DND-41 (cell line): ENCODE data around the gene CD81.

ENCODE experiments used
- ATAC-seq: fragments of 200-7000 bp; cut with Tn5 transposase; 3 replicates; pipeline ENCODE4 v1.9.1; 2021; ENCODE audit warnings: low read depth; ENCODE audit not compliant: insufficient read depth
- DNase-seq: peaks from one replicate; pipeline ENCODE4 v3.0.0-alpha.2; 2020
- H2AFZ ChIP-seq: 2 replicates; pipeline ENCODE4 v1.6.0; 2012; ENCODE audit warnings: low read depth, low read length
- H3K27ac ChIP-seq: 2 replicates; pipeline ENCODE4 v1.5.1; 2012; ENCODE audit warnings: low read length, inconsistent platforms
- H3K27me3 ChIP-seq: fragments of 200-600 bp; sonication (generic); 2 replicates; pipeline ENCODE4 v1.6.0; 2012; ENCODE audit warnings: low read length, mild to moderate bottlenecking, inconsistent platforms; ENCODE audit not compliant: insufficient read depth, poor library complexity
- H3K36me3 ChIP-seq: 2 replicates; pipeline ENCODE4 v1.5.1; 2012; ENCODE audit warnings: low read length, inconsistent platforms; ENCODE audit not compliant: insufficient read depth
- H3K4me1 ChIP-seq: 2 replicates; pipeline ENCODE4 v1.5.1; 2012; ENCODE audit warnings: mild to moderate bottlenecking, low read length; ENCODE audit not compliant: insufficient read depth
- H3K4me2 ChIP-seq: 2 replicates; pipeline ENCODE4 v1.6.0; 2012; ENCODE audit warnings: mild to moderate bottlenecking, moderate library complexity, low read length, inconsistent platforms; ENCODE audit not compliant: insufficient read depth
- H3K4me3 ChIP-seq, 2 experiments: fragments of 200-600 bp in 1 of 2; shearing (Covaris generic) in 1 of 2; 2 replicates each; pipeline ENCODE4 v1.5.1; 2012 to 2016; ENCODE audit warnings: inconsistent platforms in 2 of 2, low read length in 2 of 2, mild to moderate bottlenecking in 2 of 2, low read depth in 1 of 2, moderate library complexity in 1 of 2
- H3K79me2 ChIP-seq: 2 replicates; pipeline ENCODE4 v1.6.0; 2012; ENCODE audit warnings: low read length, inconsistent platforms; ENCODE audit not compliant: insufficient read depth
- H3K9ac ChIP-seq: 2 replicates; pipeline ENCODE4 v1.6.0; 2012; ENCODE audit warnings: low read depth, mild to moderate bottlenecking, inconsistent platforms, low read length, moderate library complexity
- H3K9me3 ChIP-seq: 2 replicates; pipeline ENCODE4 v1.5.1; 2012; ENCODE audit warnings: low read length, moderate library complexity, mild to moderate bottlenecking, inconsistent platforms; ENCODE audit not compliant: insufficient read depth, severe bottlenecking
- H4K20me1 ChIP-seq: 2 replicates; pipeline ENCODE4 v1.6.0; 2012; ENCODE audit warnings: low read length; ENCODE audit not compliant: insufficient read depth
- EZH2 ChIP-seq: IDR thresholded peaks from 3 replicates; pipeline ENCODE4 v1.6.1; 2012; ENCODE audit warnings: borderline replicate concordance, low read depth, mild to moderate bottlenecking, moderate library complexity, low read length, inconsistent platforms; ENCODE audit not compliant: severe bottlenecking
- TF ChIP-seq, protein P1 (sequence below): IDR thresholded peaks from 2 replicates; pipeline ENCODE4 v1.5.1; 2012; ENCODE audit warnings: borderline replicate concordance, low read length, moderate library complexity, mild to moderate bottlenecking; ENCODE audit not compliant: poor library complexity, severe bottlenecking; ENCODE audit errors: extremely low read depth

Gene CD81, protein sequence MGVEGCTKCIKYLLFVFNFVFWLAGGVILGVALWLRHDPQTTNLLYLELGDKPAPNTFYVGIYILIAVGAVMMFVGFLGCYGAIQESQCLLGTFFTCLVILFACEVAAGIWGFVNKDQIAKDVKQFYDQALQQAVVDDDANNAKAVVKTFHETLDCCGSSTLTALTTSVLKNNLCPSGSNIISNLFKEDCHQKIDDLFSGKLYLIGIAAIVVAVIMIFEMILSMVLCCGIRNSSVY

DNA sequence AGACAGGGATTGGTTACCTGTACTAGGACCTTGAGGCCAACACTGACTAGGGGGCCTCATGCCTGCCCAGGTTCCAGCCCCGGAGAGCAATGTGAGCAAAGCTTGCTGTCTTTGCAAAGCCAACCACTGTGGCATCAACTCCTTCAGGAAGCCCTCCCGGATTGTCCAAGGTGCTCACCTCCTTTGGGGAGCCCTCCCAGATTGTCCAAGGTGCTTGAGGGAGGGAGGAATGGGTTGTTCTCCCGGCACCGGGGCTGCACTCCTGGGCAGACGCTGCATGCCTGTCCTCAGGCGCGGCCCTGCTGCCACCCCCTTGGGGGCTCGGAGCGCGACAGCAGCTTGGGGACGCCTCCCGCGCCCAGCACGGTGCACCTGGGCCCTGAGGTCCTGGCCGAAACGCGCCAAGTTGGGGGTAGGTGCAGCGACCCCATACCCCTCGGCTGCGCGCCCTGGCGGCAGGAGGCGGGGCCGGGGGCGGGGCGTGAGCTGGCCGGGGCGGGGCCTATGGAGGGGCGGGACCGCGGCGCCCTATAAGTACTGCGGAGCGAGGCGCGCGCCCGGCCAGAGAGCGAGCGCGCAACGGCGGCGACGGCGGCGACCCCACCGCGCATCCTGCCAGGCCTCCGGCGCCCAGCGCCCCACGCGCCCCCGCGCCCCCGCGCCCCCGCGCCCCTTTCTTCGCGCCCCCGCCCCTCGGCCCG, at the start of gene CD81:
CD81 (plus strand) TSS at position 560 of the 701 bp plus-strand sequence. CDS start 240 bp downstream, outside the sequence.
- no peak for TF ChIP-seq EZH2
- TF ChIP-seq, protein P1, sequence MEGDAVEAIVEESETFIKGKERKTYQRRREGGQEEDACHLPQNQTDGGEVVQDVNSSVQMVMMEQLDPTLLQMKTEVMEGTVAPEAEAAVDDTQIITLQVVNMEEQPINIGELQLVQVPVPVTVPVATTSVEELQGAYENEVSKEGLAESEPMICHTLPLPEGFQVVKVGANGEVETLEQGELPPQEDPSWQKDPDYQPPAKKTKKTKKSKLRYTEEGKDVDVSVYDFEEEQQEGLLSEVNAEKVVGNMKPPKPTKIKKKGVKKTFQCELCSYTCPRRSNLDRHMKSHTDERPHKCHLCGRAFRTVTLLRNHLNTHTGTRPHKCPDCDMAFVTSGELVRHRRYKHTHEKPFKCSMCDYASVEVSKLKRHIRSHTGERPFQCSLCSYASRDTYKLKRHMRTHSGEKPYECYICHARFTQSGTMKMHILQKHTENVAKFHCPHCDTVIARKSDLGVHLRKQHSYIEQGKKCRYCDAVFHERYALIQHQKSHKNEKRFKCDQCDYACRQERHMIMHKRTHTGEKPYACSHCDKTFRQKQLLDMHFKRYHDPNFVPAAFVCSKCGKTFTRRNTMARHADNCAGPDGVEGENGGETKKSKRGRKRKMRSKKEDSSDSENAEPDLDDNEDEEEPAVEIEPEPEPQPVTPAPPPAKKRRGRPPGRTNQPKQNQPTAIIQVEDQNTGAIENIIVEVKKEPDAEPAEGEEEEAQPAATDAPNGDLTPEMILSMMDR: peak; percentile 4
- Histone ChIP-seq H3K9ac (peak within 1 kb of the TSS; percentile 97), H3K79me2 (peaks cover 46% of the 10 kb centered on the region), H3K36me3 (peaks cover 37% of the 10 kb centered on the region), H3K4me2 (peak within 1 kb of the TSS; percentile 98), H3K4me3 (peak within 1 kb of the TSS; percentile 91 to 98), H2AFZ (peak within 1 kb of the TSS; percentile 59), H3K4me1 (peaks cover 40% of the 10 kb centered on the region), H3K27ac (peak within 1 kb of the TSS; percentile 78), H3K9me3 (no peaks in the 10 kb centered on the region), H3K27me3 (no peaks in the 10 kb centered on the region), H4K20me1 (peaks cover 61% of the 10 kb centered on the region)
- DNase-seq: peak; percentile 65
- ATAC-seq: peak; percentile 69

DNA sequence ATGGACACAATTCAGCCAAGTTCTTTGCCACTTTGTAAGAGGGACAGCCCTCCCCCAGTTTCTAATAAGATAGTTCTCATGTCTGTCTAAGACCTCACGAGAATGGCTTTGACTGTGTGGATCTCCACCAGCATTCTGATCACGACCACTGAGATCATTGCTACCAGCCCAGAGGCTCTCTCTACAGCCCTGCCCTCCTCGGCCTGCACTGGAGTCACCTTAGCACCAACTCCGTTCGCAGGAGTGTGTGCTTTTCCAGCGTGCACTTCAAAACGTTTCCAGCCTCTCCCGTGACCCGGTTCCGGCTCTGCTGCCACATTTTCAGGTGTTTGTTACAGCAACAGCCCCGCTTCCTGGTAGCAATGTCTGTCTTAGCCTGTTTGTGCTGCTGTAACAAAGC, 49.1 kb upstream of the CD81 start:
- H3K27ac ChIP-seq: no peak overlapping the region
- H3K36me3 ChIP-seq: no peaks in the 10 kb centered on the region
- no peak overlapping the region for H3K4me2 ChIP-seq
- H3K9ac ChIP-seq: no peak overlapping the region
- DNase-seq (no peak), ATAC-seq (no peak)
- no peaks in the 10 kb centered on the region for H3K79me2 ChIP-seq
- no peaks in the 10 kb centered on the region for H4K20me1 ChIP-seq
- peaks cover 14% of the 10 kb centered on the region for H3K9me3 ChIP-seq
- H3K4me3 ChIP-seq: no peak overlapping the region
- TF ChIP-seq EZH2: no peak
- TF ChIP-seq, protein P1: no peak
- no peaks in the 10 kb centered on the region for H3K4me1 ChIP-seq
- H3K27me3 ChIP-seq: no peaks in the 10 kb centered on the region
- H2AFZ ChIP-seq: no peak overlapping the region

DNA sequence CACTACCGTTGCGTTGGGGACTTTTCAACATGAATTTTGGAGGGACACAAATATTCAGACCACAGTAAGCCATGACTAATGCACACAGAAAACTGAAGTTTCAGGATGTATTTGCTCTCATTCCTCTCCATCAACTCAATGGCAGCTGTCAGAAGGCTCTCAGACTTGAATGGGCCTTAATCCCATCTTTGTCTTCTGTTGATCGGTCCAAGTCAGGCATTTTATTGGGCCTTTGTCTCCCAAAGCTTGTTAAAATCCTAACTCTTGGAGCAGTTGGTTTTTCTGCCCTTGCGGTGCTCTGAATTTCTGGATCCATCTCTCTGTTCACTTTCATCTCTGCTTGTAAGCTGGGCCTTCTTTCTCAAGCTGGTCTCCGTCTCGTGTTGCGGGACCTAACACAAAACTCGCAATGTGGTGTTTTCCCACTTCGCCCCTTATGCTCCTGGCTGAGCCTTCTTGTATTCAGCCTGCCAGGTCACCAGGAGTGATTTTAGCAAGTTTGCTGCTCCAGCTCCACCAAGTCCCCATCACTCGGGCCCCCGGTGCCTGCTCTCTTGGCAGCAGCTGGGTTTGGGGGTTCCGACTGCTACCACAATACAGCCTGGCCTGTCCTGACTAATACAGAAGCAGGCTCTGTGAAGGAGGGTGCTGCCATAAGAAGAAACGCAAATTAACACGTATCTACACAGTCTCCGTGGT, 48.3 kb upstream of the CD81 start:
- Histone ChIP-seq H3K27me3 (no peaks in the 10 kb centered on the region), H4K20me1 (no peaks in the 10 kb centered on the region), H3K4me3 (no peak overlapping the region), H3K27ac (no peak overlapping the region), H3K4me2 (no peak overlapping the region), H3K79me2 (no peaks in the 10 kb centered on the region), H3K9ac (no peak overlapping the region), H3K4me1 (no peaks in the 10 kb centered on the region), H3K9me3 (peaks cover 14% of the 10 kb centered on the region), H3K36me3 (no peaks in the 10 kb centered on the region), H2AFZ (no peak overlapping the region)
- TF ChIP-seq, protein P1: no peak
- TF ChIP-seq EZH2: no peak
- DNase-seq (no peak), ATAC-seq (no peak)
